22Rv1 (cell line): ENCODE results near the gene RPL36.

ENCODE experiments used
- H3K27ac ChIP-seq: fragments of 450-650 bp; 2 replicates; pipeline ENCODE4 v1.5.1; 2017
- ZFX ChIP-seq: fragments of 450-650 bp; IDR thresholded peaks from 2 replicates; pipeline ENCODE4 v1.6.1; 2017; ENCODE audit warnings: antibody characterized with exemption, borderline replicate concordance
- TF ChIP-seq, protein P1 (sequence below): fragments of 450-650 bp; IDR thresholded peaks from 2 replicates; pipeline ENCODE4 v1.5.1; 2017; ENCODE audit warnings: mild to moderate bottlenecking

The RPL36 gene

DNA sequence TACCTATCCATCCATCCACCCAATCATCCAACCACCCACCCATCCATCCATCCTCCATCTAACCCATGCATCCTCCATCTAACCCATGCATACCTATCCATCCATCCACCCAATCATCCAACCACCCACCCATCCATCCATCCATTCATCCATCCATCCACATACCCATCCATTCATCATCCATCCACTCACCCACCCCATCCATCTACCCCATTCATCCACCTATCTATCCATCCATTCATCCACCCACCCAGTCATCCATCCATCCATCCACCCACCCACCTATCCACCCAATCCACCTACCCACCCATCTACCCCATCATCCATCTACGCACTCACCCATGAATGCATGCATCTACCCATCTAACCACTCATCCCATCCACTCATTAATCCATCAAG lies 16.3 kb upstream of the RPL36 start:
- TF ChIP-seq, protein P1, sequence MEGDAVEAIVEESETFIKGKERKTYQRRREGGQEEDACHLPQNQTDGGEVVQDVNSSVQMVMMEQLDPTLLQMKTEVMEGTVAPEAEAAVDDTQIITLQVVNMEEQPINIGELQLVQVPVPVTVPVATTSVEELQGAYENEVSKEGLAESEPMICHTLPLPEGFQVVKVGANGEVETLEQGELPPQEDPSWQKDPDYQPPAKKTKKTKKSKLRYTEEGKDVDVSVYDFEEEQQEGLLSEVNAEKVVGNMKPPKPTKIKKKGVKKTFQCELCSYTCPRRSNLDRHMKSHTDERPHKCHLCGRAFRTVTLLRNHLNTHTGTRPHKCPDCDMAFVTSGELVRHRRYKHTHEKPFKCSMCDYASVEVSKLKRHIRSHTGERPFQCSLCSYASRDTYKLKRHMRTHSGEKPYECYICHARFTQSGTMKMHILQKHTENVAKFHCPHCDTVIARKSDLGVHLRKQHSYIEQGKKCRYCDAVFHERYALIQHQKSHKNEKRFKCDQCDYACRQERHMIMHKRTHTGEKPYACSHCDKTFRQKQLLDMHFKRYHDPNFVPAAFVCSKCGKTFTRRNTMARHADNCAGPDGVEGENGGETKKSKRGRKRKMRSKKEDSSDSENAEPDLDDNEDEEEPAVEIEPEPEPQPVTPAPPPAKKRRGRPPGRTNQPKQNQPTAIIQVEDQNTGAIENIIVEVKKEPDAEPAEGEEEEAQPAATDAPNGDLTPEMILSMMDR: no peak
- TF ChIP-seq ZFX: no peak
- no peak overlapping the region for H3K27ac ChIP-seq

DNA sequence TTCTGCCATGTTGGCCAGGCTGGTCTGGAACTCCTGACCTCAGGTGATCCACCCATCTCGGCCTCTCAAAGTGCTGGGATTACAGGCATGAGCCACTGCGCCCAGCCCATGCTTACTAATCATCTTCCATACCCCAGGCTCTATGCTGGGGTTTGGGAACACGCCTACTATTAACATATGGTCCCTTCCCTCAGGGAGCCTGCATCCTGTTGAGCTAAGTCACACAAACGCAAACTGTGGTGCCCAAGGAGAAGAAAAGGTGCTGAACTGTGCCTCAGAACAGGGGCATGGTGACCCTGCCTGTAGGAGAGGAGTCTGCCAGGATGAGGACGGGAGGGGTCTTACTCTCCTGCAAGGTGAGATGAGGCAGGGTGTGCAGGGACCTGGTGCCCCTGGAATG lies 15.4 kb upstream of the RPL36 start:
- TF ChIP-seq, protein P1: no peak
- no peak for TF ChIP-seq ZFX
- 0 out of 2 replicates have a peak overlapping the region, but pooled peaks have one; percentile 25 for H3K27ac ChIP-seq

- no peak overlapping the region for H3K27ac ChIP-seq
- no peak for TF ChIP-seq ZFX
These were observed 13.9 kb upstream of the RPL36 start for GRCh38 chr19:5676105-5676771.

- TF ChIP-seq, protein P1: no peak
- TF ChIP-seq ZFX: no peak
These were observed 13.4 kb upstream of the RPL36 start for GRCh38 chr19:5676772-5677105.

GRCh38 chr19:5677136-5677535 lies 13.0 kb upstream of the RPL36 start:
- TF ChIP-seq ZFX: no peak
- TF ChIP-seq, protein P1: no peak
- no peak overlapping the region for H3K27ac ChIP-seq

More at GRCh38 chr19:5676772-5677105, 13.4 kb upstream of the RPL36 start:
- H3K27ac ChIP-seq: no peak overlapping the region

- H3K27ac ChIP-seq: no peak overlapping the region
- no peak for TF ChIP-seq ZFX
- TF ChIP-seq, protein P1: no peak
These were observed 12.5 kb upstream of the RPL36 start for GRCh38 chr19:5677580-5677979.

GRCh38 chr19:5678071-5678718 lies 11.9 kb upstream of the RPL36 start:
- H3K27ac ChIP-seq: no peak overlapping the region
- no peak for TF ChIP-seq ZFX
- TF ChIP-seq, protein P1: no peak
